HG03469 (cell line): ENCODE data around the gene LRRC55.

Experiments
- ATAC-seq: cut with Tn5 transposase; IDR thresholded peaks from one replicate; pipeline ENCODE4 v1.9.1; 2021; ENCODE audit warnings: mild to moderate bottlenecking, moderate library complexity, moderate number of reproducible peaks; ENCODE audit not compliant: unreplicated experiment

Gene LRRC55

GRCh38 chr11:57233702-57234101 is 51.9 kb downstream of the LRRC55 start:
- no peak for ATAC-seq

GRCh38 chr11:57235761-57236703 is 54.3 kb downstream of the LRRC55 start:
- no peak for ATAC-seq

- ATAC-seq, result no peak
Measured at GRCh38 chr11:57237204-57237681, 55.5 kb downstream of the LRRC55 start, which contains the start of gene APLNR. APLNR (minus strand) TSS chr11:57237250; CDS start chr11:57237004, 246 bp downstream.

GRCh38 chr11:57239348-57239747 is 57.6 kb downstream of the LRRC55 start:
- no peak for ATAC-seq

- no peak for ATAC-seq
Measured at GRCh38 chr11:57240007-57240406, 58.3 kb downstream of the LRRC55 start.

GRCh38 chr11:57240757-57241156 is 59.0 kb downstream of the LRRC55 start:
- no peak for ATAC-seq
